Activated CD4-positive, alpha-beta T cell treated with anti-CD3 and anti-CD28 coated beads, Interleukin-2, amount 10 ng/mL, durations not matched to agents 24 days and 14 days (primary cell): ENCODE data around the gene CDS2. TPM values are rescaled to one million over a fixed set of nuclear protein-coding genes. Genes with fewer than 3 reads are reported as not detected.
"Not testable (repeated sequence)": the region's sequence is repeated elsewhere in the genome, so short reads cannot be mapped to it uniquely, and the experiment has no call there.

Source experiments
- DNase-seq: peaks from one replicate; pipeline ENCODE4 v3.0.0; 2022
- H3K27ac Mint-ChIP-seq: one replicate; pipeline ENCODE4 v1.8.0; 2022; ENCODE audit warnings: mild to moderate bottlenecking, mixed read lengths
- H3K27me3 Mint-ChIP-seq: one replicate; pipeline ENCODE4 v1.8.0; 2022; ENCODE audit warnings: mixed read lengths
- H3K36me3 Mint-ChIP-seq: one replicate; pipeline ENCODE4 v1.8.0; 2022; ENCODE audit warnings: low read depth, mild to moderate bottlenecking, mixed read lengths
- H3K4me1 Mint-ChIP-seq: one replicate; pipeline ENCODE4 v1.8.0; 2021; ENCODE audit warnings: mixed read lengths
- H3K4me3 Mint-ChIP-seq: one replicate; pipeline ENCODE4 v1.8.0; 2022; ENCODE audit warnings: mild to moderate bottlenecking, moderate library complexity, mixed read lengths
- H3K9me3 Mint-ChIP-seq: one replicate; pipeline ENCODE4 v1.8.0; 2021; ENCODE audit warnings: mixed read lengths
- intact Hi-C: fragments of 100-400 bp; cut with micrococcal nuclease; formaldehyde crosslinking; loops from one replicate; pipeline ENCODE4 v1.15.1; 2023
- total RNA-seq: library from RNA; stranded (reverse); gene quantifications from 2 replicates; pipeline ENCODE4 v1.2.3, GENCODE V29; 2022

The CDS2 gene
- 34.7 and 39.2 TPM in 2 replicates for total RNA-seq

- Mint-ChIP-seq H3K4me3 (peak within 1 kb of the TSS; percentile 95), H3K27me3 (no peaks in the 10 kb centered on the region), H3K27ac (peak within 1 kb of the TSS; percentile 98), H3K4me1 (peaks cover 46% of the 10 kb centered on the region), H3K9me3 (no peaks in the 10 kb centered on the region), H3K36me3 (peaks cover 19% of the 10 kb centered on the region)
- intact Hi-C loops, result loop anchor here (1.0 to 10.0 kb wide), 6 partner anchors 7 to 718 kb away; partner anchors contain the start of gene PCNA
- DNase-seq, result peak; percentile 100
These were observed at the start of gene CDS2 for GRCh38 chr20:5126512-5127203. TSS of gene CDS2 (plus strand) at chr20:5127008. CDS start at chr20:5127093, 85 bp downstream.

- H3K9me3 Mint-ChIP-seq, result peaks cover 2% of the 10 kb centered on the region
- peak overlapping the region; percentile 80 for H3K4me3 Mint-ChIP-seq
- H3K27ac Mint-ChIP-seq, result peak overlapping the region; percentile 94
- peak; percentile 76 for DNase-seq
- intact Hi-C loops, result loop anchor here (1.0 to 5.0 kb wide), 5 partner anchors 9 to 264 kb away; partner anchors contain the start of gene SLC23A2
- peaks cover 50% of the 10 kb centered on the region for H3K4me1 Mint-ChIP-seq
- H3K36me3 Mint-ChIP-seq, result no peaks in the 10 kb centered on the region
- H3K27me3 Mint-ChIP-seq, result no peaks in the 10 kb centered on the region
These were observed 48.9 kb upstream of the CDS2 start for GRCh38 chr20:5077761-5078387.

GRCh38 chr20:5078399-5078958 lies 48.3 kb upstream of the CDS2 start:
- intact Hi-C loops, result loop anchor here (1.0 to 5.0 kb wide), 5 partner anchors 9 to 264 kb away; partner anchors contain the start of gene SLC23A2
- no peaks in the 10 kb centered on the region for H3K27me3 Mint-ChIP-seq
- peaks cover 50% of the 10 kb centered on the region for H3K4me1 Mint-ChIP-seq
- H3K4me3 Mint-ChIP-seq, result peak overlapping the region; percentile 80
- peak; percentile 95 for DNase-seq
- H3K36me3 Mint-ChIP-seq, result no peaks in the 10 kb centered on the region
- H3K9me3 Mint-ChIP-seq, result peaks cover 2% of the 10 kb centered on the region
- H3K27ac Mint-ChIP-seq, result peak overlapping the region; percentile 94

- Mint-ChIP-seq H3K4me3 (peak overlapping the region; percentile 57), H3K27me3 (no peaks in the 10 kb centered on the region), H3K9me3 (peaks cover 2% of the 10 kb centered on the region), H3K4me1 (peaks cover 41% of the 10 kb centered on the region), H3K27ac (peak overlapping the region; percentile 78), H3K36me3 (peaks cover 1% of the 10 kb centered on the region)
- intact Hi-C loops, result no loop called here
- DNase-seq, result peak; percentile 71
These were observed 46.4 kb upstream of the CDS2 start for GRCh38 chr20:5080384-5080877.

- Mint-ChIP-seq H3K9me3 (no peaks in the 10 kb centered on the region), H3K27ac (no peak overlapping the region), H3K4me3 (no peak overlapping the region), H3K4me1 (peaks cover 24% of the 10 kb centered on the region), H3K27me3 (no peaks in the 10 kb centered on the region), H3K36me3 (peaks cover 4% of the 10 kb centered on the region)
- intact Hi-C loops, result no loop called here
- DNase-seq, result no peak
These were observed 41.4 kb upstream of the CDS2 start for GRCh38 chr20:5085380-5085779.

GRCh38 chr20:5088688-5089087 lies 38.1 kb upstream of the CDS2 start:
- Mint-ChIP-seq H3K27ac (no peak overlapping the region), H3K36me3 (peaks cover 15% of the 10 kb centered on the region), H3K27me3 (no peaks in the 10 kb centered on the region), H3K4me3 (no peak overlapping the region), H3K4me1 (peaks cover 16% of the 10 kb centered on the region), H3K9me3 (no peaks in the 10 kb centered on the region)
- no peak for DNase-seq
- intact Hi-C loops, result no loop called here

GRCh38 chr20:5090191-5090590 lies 36.6 kb upstream of the CDS2 start:
- Mint-ChIP-seq H3K36me3 (peaks cover 15% of the 10 kb centered on the region), H3K9me3 (no peaks in the 10 kb centered on the region), H3K27me3 (no peaks in the 10 kb centered on the region), H3K27ac (peak overlapping the region; percentile 82), H3K4me1 (peaks cover 16% of the 10 kb centered on the region), H3K4me3 (peak overlapping the region; percentile 4)
- intact Hi-C loops, result no loop called here
- peak; percentile 66 for DNase-seq

- intact Hi-C loops, result no loop called here
These were observed 34.9 kb upstream of the CDS2 start for GRCh38 chr20:5091902-5092301.

GRCh38 chr20:5092765-5093339 lies 34.0 kb upstream of the CDS2 start:
- Mint-ChIP-seq H3K4me1 (peaks cover 13% of the 10 kb centered on the region), H3K27ac (no peak overlapping the region), H3K27me3 (no peaks in the 10 kb centered on the region), H3K4me3 (no peak overlapping the region), H3K36me3 (peaks cover 22% of the 10 kb centered on the region), H3K9me3 (no peaks in the 10 kb centered on the region)
- no peak for DNase-seq
- intact Hi-C loops, result no loop called here

More at GRCh38 chr20:5091902-5092301, 34.9 kb upstream of the CDS2 start:
- no peaks in the 10 kb centered on the region for H3K9me3 Mint-ChIP-seq
- no peaks in the 10 kb centered on the region for H3K27me3 Mint-ChIP-seq
- no peak for DNase-seq
- H3K36me3 Mint-ChIP-seq, result peaks cover 19% of the 10 kb centered on the region
- peaks cover 13% of the 10 kb centered on the region for H3K4me1 Mint-ChIP-seq
- H3K4me3 Mint-ChIP-seq, result no peak overlapping the region
- peak overlapping the region; percentile 16 for H3K27ac Mint-ChIP-seq

GRCh38 chr20:5095454-5095853 lies 31.4 kb upstream of the CDS2 start:
- H3K27ac Mint-ChIP-seq, result no peak overlapping the region
- intact Hi-C loops, result no loop called here
- H3K4me1 Mint-ChIP-seq, result peaks cover 4% of the 10 kb centered on the region
- no peaks in the 10 kb centered on the region for H3K27me3 Mint-ChIP-seq
- no peak overlapping the region for H3K4me3 Mint-ChIP-seq
- no peak for DNase-seq
- peaks cover 34% of the 10 kb centered on the region for H3K36me3 Mint-ChIP-seq
- no peaks in the 10 kb centered on the region for H3K9me3 Mint-ChIP-seq

- DNase-seq, result no peak
- Mint-ChIP-seq H3K27ac (no peak overlapping the region), H3K9me3 (no peaks in the 10 kb centered on the region), H3K4me3 (no peak overlapping the region), H3K27me3 (no peaks in the 10 kb centered on the region), H3K4me1 (peaks cover 5% of the 10 kb centered on the region), H3K36me3 (peaks cover 35% of the 10 kb centered on the region)
- intact Hi-C loops, result no loop called here
These were observed 30.9 kb upstream of the CDS2 start for GRCh38 chr20:5095931-5096330.

GRCh38 chr20:5096463-5096862 lies 30.3 kb upstream of the CDS2 start:
- intact Hi-C loops, result no loop called here
- Mint-ChIP-seq H3K9me3 (no peaks in the 10 kb centered on the region), H3K4me1 (peaks cover 6% of the 10 kb centered on the region), H3K36me3 (peaks cover 37% of the 10 kb centered on the region), H3K27ac (no peak overlapping the region), H3K27me3 (no peaks in the 10 kb centered on the region), H3K4me3 (no peak overlapping the region)
- DNase-seq, result no peak

- H3K4me3 Mint-ChIP-seq, H3K4me1 Mint-ChIP-seq, H3K9me3 Mint-ChIP-seq, DNase-seq, H3K27ac Mint-ChIP-seq, intact Hi-C loops, H3K27me3 Mint-ChIP-seq: not testable (repeated sequence)
- H3K36me3 Mint-ChIP-seq, result peaks cover 48% of the 10 kb centered on the region
These were observed 27.8 kb upstream of the CDS2 start for GRCh38 chr20:5099009-5099408.
